Stimulated activated CD4-positive, alpha-beta T cell treated with anti-CD3 and anti-CD28 coated beads, Interleukin-1b, Interleukin-23, amount 100 ng/mL, for 4 hours (primary cell): ENCODE measurements around the gene SLC9A7.

ENCODE experiments used
- DNase-seq, 2 donors: peaks; one replicate each; pipeline ENCODE4 v3.0.0-alpha.2; 2020; ENCODE audit warnings: low read depth in 2 of 2

The SLC9A7 gene

DNA sequence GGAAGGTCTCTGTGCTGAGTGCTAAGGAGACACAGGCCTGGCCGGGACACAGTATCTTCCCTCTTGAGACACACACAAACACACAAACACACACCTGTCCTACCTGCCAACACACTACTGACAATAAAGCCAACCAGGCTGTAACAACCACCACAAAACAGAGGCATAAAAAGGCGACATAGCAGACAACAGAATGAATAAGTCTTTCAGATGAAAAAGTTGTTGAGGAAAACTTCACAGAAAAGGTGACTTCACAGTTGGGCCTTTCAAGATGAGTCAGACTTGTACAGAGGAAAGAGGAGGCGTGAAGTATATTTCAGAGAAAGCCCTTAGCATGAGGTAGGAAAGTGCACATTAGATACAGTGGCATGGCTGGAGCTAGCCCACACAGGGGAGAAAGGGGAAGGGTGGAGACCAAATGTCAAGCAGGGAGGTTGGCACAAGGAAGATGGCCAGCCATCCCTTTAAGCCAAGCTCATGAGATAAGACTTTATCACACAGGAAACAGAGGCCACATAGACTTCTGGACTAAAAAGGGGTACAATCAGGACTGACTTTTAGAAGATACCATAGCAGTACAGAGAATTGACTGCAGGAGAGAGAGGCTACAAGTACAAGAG lies 54.0 kb downstream of the SLC9A7 start:
- no peak for DNase-seq

GRCh38 chrX:46703980-46704379 lies 54.9 kb downstream of the SLC9A7 start:
- no peak for DNase-seq

DNA sequence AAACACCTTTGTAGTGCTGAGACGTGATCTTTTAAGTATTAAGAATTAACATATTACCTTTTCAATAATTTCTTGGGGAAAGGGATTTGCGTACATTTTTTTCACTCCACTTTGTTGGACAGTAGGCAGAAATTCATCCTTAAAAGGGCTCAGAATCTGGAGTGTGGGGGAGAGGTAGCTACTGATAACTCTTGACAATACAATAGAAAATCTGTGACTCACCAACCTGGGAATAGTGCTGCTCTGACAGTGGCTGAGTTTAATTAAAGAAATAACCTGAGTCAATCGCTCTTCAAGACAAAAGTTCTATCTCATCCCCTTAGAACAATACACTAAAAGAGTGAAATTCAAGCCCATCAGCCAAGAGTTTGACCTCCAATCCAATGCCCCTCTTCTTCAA lies 60.2 kb downstream of the SLC9A7 start:
- no peak for DNase-seq

- no peak for DNase-seq
Measured at GRCh38 chrX:46695491-46695890, 63.4 kb downstream of the SLC9A7 start.

- no peak for DNase-seq
Measured at GRCh38 chrX:46694549-46694948, 64.4 kb downstream of the SLC9A7 start.

DNA sequence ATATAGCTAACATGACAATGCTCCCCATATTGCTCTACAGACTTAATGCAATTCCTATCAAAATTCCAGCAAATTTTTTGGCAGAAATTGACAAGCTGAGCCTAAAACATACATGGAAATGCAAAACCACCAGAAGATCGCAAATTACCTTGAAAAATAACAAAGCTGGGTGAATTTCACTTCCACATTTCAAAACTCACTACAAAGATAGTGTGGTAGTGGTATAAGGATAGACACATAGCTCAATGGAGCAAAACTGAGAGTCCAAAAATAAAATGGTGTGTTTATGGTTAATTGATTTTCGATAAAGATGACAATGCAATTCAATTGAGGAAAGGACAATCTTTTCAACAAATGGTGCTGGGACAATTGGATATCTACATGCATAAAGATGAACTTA lies 65.8 kb downstream of the SLC9A7 start:
- no peak for DNase-seq

- no peak for DNase-seq
Measured at GRCh38 chrX:46690818-46691217, 68.1 kb downstream of the SLC9A7 start.

GRCh38 chrX:46687619-46688018 lies 71.3 kb downstream of the SLC9A7 start:
- DNase-seq: no peak

GRCh38 chrX:46686003-46686645 lies 72.8 kb downstream of the SLC9A7 start:
- peak in 1 of 2 donors; percentile 24 for DNase-seq

DNA sequence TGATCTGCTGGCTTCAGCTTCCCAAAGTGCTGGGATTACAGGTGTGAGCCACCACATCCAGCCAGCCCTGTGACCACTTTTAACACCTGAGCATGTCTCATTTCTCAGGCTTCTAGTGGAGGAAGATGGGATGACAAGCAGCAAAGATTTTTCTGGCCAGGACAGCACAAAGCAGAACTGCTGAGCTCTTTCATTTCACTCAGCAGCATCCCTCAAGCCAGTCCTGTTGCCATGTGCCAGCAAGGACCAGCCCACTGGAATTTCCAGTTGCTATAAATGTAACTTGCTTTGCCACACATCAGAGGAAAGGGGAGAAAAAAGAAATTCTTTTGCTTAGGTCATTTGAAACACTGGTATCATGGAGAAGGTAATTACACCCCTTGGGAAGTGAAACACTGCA lies 75.9 kb downstream of the SLC9A7 start:
- DNase-seq: no peak

DNA sequence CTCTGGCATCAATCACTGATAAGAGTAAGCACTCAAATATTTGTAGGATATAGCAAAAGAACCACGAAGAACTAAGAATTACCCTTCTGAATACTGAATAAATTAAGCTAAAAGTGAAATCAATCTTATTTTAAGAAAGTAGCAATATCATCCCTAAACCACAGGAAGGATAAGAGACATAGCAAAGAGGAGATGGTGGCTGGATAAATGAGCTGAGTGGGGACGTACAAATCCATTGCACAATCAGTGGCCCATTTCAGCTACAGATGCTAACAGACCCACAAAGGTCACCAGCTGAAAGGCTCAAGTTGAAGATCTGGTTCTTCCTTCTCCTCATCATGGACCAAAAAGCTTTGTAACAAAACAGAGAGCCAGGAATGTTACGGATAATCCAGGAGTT lies 77.1 kb downstream of the SLC9A7 start:
- no peak for DNase-seq

- DNase-seq: no peak
Measured at GRCh38 chrX:46678232-46678631, 80.7 kb downstream of the SLC9A7 start.

GRCh38 chrX:46676399-46677356 lies 82.2 kb downstream of the SLC9A7 start:
- DNase-seq: no peak

GRCh38 chrX:46673620-46674359 lies 85.1 kb downstream of the SLC9A7 start:
- no peak for DNase-seq

DNA sequence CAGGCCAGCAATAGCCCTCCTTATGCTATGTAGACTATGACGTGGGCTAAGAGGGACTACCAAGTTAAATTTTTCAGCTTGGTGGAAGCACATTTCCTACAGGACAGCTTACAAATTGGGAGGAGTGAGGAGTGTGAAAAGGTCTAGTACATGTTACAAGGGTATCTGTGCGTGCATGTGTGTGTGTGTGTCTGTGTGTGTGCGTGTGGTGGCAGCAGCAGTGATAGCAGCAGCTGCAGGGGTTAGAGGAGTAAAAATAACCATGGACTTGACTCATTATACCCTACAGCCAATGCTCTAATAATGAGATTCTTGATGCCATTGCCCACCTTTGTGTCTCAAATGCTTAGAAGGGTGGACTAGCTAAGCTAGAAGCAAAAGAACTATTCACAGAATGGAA lies 88.6 kb downstream of the SLC9A7 start:
- DNase-seq: no peak

GRCh38 chrX:46666831-46667230 lies 92.1 kb downstream of the SLC9A7 start:
- no peak for DNase-seq

DNA sequence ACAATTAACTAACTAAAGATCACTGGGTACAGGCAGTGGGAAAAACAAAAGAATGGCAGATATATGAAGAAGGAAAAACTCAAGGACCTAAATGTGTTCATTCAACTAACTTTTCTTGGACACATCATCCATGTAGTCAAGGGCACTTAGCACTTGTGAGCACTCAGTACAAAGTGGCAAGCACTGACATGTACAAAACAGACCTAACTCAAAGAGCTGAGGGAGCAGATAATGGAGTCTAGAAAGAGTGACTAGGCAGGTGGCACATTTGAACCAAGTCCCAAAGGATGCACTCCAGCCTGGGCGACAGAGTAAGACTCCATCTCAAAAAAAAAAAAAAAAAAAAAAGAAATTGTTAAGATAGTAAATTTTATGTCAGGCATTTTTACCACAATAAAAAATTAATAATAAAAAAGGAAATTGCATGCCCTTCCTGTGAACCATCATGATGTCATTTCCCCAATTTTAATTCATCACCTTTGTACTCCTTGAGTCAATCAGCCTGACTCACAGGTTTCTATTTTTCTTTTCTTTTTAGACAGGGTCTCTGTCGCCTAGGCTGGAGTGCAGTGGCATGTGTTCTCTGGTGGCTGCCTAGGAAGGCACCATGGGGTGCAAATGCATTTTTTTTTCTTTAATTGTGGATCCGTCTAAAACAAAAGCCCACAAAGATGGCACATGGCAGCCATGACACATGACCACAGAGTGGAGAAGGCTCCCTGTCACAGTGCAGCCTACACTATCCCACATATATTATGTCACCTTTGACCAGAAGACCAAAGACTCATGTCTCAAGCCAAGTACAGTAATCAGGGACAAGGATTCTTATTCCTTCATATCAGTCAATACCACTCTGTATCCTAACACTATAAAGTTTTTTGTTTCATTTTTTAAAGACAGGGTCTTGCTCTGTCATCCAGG lies 93.4 kb downstream of the SLC9A7 start:
- no peak for DNase-seq

DNA sequence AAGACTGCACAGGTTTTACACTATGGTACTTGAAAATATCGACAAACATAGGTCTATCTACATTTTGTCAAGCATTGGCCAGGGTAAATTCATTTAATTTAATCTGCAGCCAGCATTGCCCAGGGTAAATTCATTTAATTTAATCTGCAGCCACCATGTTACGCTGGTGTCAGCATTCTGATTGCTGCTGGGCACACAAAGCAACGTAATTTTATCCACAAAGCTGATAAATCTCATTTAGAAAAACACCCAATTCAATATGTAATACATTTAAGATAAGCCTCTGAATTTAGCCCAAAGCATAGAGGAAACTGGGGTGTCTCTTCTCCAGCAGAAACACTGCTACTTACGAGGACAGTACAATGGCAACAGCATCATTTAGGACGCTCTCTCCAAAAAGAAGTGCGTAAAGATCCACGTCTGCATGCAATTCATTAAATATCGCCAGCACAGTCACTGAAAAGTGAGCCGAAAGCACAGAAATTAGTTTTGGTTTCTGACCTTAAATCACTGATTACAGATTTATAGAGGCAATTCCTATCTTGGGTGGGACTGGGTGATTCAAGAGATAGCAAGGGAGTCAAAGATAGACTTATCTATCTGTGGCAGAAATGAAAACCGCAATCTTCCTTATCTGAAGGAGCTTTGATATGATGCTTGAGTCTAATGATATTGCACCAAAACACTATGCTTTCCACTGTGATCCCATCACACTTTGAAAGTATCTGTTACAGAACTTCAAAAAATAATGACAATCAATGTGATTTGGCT lies 96.5 kb downstream of the SLC9A7 start:
- DNase-seq: no peak

GRCh38 chrX:46653482-46653881 lies 105.4 kb downstream of the SLC9A7 start:
- no peak for DNase-seq
